T47D (cell line): ENCODE measurements around the gene INTS12.
"Not testable (repeated sequence)": the region's sequence is repeated elsewhere in the genome, so short reads cannot be mapped to it uniquely, and the experiment has no call there.

Experiments used
- DNase-seq, 2 experiments: peaks; one replicate each; pipeline versions ENCODE4 v3.0.0 to v3.0.0-alpha.2; 2011 to 2012; ENCODE audit warnings: low read depth in 1 of 2, low spot score in 1 of 2
- JUND ChIP-seq: IDR thresholded peaks from 2 replicates; pipeline ENCODE4 v1.6.1; 2012; ENCODE audit warnings: low read depth
- in situ Hi-C: cut with HindIII; loops from 2 replicates; pipeline ENCODE4 v1.10.0; 2016; ENCODE audit warnings: low sequenced_read_pairs, low pct_unique_long_range_greater_than_20kb

The INTS12 gene

DNA sequence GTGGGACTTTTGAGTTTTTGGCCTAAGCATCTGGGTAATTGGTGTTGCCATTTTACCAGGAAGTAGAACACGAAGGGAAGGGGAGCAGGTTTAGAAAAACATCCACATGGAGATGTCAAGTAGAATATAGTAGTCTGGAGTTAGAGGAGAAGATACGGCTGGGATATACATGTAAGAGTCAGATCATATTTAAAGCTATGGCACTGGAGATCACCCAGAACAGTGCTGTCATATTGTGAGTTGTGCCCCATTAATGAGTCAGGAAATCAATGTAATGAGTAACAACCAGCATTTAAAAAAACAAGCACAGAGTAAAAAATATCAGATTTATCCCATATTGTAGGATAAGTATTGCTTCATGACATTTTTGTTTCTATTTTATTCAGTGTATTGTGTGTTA lies 4.3 kb upstream of the INTS12 start:
- in situ Hi-C loops, result no loop called here
- TF ChIP-seq JUND, result no peak
- DNase-seq, result no peak

DNA sequence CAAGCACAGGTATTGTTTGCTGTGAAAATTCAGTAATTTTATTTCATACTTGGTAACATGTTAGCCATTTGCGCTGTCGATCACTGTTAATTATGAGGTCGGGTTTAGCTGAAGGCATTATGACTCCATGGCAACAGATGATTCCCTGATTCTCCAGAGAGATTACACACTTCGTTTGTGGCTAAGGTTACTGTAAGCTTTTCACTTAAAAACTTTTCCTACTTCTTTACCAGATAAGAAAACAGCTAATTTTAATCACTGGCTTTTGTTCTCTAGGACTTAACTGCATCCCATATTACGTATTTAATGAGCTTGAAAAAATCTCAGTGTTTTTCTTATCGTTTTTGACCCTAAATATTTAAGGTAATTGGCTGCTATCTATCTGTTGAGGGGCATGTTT lies 2.2 kb upstream of the INTS12 start:
- no peak for TF ChIP-seq JUND
- DNase-seq, result peak in 1 of 2 experiments; percentile 42
- in situ Hi-C loops, result no loop called here

DNA sequence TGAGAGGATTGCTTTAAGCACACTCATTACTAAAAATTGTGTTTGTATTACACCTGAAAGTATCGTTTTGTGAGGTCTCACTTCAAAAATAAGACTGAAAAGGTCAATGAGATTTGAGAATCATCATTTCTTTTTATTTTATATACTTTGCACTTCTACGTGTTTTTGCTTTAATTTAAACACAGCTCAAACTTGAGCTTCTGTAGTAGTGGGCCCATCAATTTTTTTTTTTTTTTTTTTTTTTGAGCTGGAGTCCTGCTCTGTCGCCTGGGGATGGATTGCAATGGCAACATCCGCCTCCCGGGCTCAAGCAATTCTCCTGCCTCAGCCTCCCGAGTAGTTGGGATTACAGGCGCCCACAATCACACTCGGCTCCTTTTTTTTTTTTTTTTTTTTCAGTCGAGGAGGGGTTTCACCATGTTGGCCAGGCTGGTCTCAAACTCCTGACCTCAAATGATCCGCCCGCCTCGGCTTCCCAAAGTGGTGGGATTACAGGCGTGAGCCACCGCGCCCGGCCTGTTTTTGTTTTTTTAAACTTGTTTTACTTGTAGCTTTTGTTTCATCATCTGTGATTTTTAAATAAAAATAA lies 1.6 kb upstream of the INTS12 start:
- in situ Hi-C loops, result no loop called here
- DNase-seq, result no peak
- no peak for TF ChIP-seq JUND

DNA sequence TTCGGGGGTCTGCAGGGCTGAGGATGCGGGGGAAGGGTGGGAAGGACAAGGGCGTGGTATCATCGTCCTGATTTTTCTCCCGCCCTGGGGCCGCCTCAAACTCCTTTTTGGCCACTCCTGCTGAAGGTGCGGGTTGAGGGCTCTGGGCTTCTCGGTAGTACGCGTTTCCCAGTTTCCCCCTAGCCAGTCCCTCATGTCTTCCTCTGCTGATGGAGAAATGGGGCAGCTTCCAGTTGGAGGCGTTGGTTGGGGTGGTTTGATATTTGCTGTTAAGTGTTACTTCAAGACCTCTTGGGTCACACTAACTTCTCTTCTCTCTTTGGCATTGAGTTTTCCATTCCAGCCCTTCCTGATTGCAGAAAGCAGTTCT lies 577 bp upstream of the INTS12 start:
- DNase-seq, result peak in 1 of 2 experiments; percentile 24
- no peak for TF ChIP-seq JUND
- in situ Hi-C loops, result no loop called here

DNA sequence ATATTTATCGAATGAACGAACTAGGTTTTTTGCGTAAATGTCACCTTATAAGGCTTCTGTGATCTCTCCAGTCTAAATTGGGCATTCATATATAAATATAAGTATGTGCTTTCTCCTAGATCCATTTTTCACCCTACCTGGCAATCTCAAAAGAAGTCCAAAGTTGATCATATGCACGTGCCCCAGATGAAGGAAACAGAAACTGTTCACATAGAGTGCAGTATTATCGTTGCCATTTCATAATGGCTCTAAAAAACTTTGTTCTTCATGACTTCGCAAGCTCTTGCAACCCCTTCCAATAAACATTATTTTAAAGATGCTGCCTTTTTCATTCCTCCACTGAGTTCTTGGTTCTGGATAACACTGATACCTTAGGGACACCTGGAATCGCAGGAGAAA lies 708 bp downstream of the INTS12 start:
- TF ChIP-seq JUND, result no peak
- no peak for DNase-seq
- in situ Hi-C loops, result no loop called here

DNA sequence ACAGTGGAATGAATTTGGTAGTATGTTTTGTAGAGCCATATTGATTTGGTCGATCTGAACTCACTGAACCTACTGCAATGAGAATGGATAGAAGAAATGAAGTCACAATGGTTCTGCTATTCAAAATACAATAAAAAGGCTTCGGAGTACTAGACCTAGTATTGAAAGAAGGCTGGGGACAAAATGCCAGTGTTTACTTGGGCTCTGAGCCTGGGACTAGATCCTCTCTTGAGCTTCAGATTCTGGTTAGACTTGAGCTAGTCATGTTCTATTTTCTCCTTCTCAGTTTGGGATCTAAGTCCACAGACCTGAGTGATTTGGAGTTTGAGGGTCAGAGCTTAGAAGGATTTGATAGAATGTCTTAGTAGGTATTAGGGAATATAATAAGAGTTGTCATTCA lies 9.9 kb downstream of the INTS12 start:
- DNase-seq, result no peak
- no peak for TF ChIP-seq JUND
- in situ Hi-C loops, result no loop called here

DNA sequence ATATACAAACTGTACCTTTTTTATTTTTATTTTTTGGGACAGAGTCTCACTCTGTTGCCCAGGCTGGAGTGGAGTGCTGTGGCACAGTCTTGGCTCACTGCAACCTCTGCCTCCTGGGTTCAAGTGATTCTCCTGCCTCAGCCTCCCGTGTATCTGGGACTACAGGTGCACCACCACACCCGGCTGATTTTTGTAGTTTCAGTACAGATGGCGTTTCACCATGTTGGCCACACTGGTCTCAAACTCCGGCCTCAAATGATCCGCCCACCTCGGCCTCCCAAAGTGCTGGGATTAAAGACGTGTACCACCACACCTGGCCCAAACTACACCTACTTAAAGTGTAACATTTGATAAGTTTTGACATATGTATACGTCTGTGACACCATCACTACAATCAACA lies 12.7 kb downstream of the INTS12 start:
- DNase-seq, in situ Hi-C loops: not testable (repeated sequence)

DNA sequence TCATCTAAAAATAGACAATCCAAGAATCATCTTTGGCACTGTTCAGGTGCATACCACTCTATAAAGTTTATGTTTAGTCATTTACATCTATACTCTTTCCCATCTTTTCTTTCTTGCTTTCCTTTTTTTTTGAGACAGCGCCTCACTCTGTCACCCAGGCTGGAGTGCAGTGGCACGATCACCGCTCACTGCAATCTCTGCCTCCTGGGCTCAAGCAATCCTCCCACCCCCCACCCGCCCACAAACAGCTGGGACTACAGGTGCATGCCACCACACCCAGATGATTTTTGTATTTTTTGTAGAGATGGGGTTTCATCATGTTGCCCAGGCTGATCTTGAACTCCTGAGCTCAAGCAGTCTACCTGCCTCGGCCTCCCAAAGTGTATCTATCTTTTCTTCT lies 13.7 kb downstream of the INTS12 start:
- in situ Hi-C loops, DNase-seq: not testable (repeated sequence)

DNA sequence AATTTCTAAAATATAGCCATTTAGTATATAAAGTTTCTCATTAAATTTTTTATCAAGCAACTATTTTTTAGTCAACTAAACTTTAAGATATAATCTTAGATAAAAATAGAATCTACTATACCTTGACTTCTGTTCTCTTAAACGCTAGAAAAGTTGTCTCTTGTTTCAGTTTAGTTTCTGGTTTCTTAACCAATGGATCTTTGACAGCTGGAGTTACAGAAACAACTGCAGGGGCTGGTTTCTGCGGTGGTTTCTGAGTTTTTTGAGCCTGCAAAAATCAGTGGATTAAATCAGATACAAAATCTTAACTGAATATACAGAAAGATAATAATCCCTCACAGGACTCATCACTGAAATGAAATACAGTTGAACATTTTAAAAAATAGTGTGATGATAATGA lies 21.9 kb downstream of the INTS12 start:
- in situ Hi-C loops, result no loop called here
- no peak for TF ChIP-seq JUND
- DNase-seq, result no peak

DNA sequence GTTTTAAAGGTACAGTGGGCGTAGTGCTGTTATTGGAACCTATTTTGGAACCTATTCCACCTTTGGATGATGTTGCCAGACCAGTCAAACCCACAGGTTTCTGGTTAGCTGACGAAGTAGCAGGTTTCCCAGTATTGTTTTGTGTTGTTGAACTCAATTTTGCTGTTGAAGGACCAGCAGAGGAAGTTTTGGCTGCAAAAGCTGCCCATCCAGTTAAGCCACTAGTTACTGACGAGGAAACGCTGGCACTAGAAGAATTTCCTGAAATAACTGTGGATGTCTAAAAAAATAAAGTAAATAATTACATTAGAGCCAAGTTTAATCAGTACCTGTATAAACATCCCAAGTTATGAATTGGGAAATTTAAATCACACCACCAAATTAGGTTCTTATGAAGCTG lies 25.5 kb downstream of the INTS12 start:
- TF ChIP-seq JUND, result no peak
- peak in 1 of 2 experiments; percentile 82 for DNase-seq
- in situ Hi-C loops, result no loop called here

DNA sequence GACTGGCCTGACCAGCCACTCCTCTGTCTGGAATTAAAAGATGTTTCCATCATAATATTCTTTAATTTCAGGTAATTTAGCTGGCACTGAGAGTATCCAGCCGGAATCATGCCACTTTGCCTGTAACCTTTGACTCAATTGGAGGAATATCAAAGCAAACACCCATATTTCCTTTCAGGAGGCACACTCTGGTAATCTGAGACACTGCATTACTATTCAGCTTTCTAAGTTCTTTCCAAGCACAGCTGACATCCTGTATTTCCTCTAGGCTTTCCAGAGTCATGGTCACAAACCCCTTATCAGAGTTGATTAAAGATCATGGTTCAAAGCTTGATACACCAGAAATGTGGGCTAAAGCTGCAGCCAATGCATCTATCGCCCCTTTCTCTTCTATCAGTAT lies 29.3 kb downstream of the INTS12 start:
- in situ Hi-C loops, result no loop called here
- no peak for TF ChIP-seq JUND
- DNase-seq, result no peak

DNA sequence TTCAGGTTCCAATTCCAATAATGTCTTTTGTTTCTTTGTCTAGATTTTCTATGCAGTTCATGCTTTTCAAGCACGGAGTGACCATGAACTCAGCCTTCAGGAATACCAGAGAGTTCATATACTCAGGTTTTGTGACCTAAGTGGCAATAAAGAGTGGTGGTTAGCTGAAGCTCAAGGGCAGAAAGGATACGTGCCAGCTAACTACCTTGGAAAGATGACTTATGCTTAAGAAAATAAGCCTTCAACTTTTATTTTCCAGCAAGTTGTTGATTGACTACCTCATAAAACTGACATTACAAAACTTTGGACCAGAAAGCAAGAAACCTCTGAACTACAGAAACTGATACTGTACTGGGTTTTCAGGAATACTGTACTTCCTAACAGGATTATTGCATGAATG lies 30.8 kb downstream of the INTS12 start:
- TF ChIP-seq JUND, result no peak
- in situ Hi-C loops, result no loop called here
- DNase-seq, result no peak

DNA sequence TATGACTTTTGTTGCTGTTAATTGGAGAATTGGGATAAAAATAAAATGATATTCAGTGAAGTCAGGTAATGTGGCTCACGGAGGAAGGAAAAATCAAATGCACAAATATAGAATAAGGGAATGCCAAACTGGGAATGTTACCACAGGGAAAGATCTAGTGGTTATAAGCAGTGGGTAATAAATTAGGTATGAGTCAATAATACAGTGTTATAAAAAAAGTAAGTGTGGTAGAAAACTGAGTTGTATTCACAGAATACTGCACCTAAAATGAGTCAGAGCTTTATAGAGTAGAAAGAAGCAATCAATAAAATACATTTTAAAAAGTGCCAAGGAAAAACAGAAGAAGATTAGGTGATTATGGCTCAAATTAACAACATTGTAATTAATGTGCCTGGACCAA lies 34.5 kb downstream of the INTS12 start:
- in situ Hi-C loops, result no loop called here

DNA sequence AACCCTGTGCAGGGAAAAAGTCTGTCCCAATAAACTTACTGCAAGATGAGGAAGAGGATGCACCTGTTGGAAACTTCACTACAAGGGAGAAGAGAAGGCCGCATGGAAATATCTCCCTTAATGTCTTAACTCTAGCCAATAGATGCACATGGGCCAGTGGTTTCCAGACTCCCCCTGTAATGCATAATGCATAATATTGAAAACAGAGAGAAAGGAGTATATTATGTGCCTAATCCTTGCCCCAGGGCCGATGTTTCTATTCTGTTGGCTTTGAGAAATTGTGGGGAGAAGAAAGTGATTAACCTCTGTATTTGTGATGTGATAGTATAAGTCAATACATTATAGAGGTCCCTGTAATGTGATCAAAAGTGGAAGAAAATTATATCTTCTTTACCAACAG lies 37.2 kb downstream of the INTS12 start:
- DNase-seq, result no peak
- in situ Hi-C loops, result no loop called here
- TF ChIP-seq JUND, result no peak

More for the DNA sequence above, 34.5 kb downstream of the INTS12 start:
- DNase-seq, result no peak
- no peak for TF ChIP-seq JUND
